Dermis microvascular lymphatic vessel endothelial cell (primary cell): ENCODE measurements around the gene NFIB. TPM values are rescaled to one million over a fixed set of nuclear protein-coding genes. Genes with fewer than 3 reads are reported as not detected.

Source experiments
- DNase-seq, 2 donors: peaks; one replicate each; pipeline versions ENCODE4 v3.0.0 to v3.0.0-alpha.2; 2010; ENCODE audit warnings: low read depth in 2 of 2
- total RNA-seq: library from RNA; depleted of rRNA; stranded (reverse); fragments of >200 nt; gene quantifications from 2 replicates; pipeline ENCODE4 v1.2.1, GENCODE V29; 2014

The NFIB gene
- total RNA-seq, 1 donor from 2014 or later, result 116 TPM

DNA sequence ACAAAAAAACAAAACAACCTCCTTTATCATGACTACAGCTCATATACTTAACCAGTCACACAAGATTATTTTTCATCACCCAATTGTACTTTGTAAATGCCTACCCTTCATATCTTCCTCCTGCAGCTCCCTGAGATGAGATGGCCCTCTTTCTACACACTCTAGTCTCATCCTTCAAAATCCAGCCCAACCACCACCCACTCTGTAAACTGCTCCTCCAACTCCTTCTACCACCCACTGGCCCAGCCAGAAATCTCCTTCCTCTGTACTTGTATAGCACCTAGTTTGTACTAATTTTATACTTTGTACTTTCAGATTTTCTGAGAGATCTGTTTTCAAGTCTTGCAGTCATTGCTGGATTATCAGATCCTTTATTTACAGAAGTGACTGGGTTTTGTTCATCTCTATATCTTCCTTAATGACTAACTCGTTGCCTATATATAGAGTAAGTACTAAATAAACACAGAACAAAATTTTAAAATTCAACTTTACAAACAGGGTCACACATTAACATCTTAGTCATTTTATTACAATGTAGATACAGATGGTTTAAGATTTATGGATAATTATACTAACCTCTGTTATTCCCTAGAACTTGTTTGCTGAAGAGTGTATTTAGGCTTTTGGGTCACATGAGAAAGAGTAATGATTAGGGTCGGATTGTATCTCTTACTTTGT lies 155.7 kb downstream of the NFIB start:
- DNase-seq, result no peak

DNA sequence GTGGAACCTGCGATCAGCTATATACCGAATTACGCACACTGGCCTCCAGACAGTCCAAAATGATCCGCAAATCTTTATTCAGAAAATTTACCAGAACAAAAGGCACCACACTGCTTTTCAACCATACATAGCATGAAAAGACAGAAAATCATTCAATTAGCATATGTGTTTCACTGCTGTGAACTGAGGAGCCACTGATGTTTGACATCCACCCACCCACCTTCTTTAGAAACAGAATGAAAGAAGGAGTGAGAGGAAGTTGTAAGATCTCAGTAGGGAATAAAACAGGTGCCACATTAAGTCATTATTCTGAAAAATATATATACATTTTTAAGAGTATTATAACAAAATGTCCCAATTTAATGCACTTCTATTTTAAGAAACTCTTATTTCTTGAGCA lies 156.8 kb downstream of the NFIB start:
- DNase-seq, result no peak

DNA sequence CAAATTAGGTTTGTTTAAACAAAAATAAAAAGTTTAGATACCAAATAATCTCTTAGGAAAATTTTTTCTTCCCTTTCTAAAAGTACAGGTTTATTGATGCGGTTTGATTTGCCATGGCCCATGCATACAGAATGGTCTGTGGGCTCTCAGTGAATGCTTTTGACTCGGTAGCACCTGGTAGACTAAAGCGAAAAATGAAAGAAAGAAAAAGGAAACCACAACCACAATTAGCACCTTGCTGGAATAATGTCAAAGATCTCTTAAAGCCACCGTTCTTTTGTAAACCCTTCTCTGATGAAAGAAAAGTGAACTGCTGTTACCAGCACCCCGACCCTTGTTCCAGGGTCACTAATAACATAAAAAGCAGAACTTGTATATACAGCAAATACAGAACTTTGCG lies 157.9 kb downstream of the NFIB start:
- DNase-seq, result no peak

DNA sequence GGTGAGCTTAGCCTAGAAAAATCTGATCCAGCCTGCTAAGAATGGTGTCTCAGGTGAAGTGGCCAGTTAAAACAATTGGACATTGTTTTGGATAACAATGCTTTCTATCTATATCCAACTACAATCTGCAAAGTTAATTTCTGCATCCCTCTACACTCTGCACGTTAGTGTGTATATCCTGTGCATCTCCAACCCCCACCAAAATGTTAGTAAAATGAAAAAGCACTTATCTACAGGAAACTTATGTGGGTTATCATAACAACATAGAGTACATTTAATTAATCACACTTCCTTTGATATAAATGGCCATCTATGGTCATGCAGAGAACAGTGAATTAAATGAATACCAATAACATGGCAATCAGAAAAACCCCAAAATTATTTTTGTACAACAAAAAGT lies 158.7 kb downstream of the NFIB start:
- DNase-seq, result peak; percentile 79 to 91

DNA sequence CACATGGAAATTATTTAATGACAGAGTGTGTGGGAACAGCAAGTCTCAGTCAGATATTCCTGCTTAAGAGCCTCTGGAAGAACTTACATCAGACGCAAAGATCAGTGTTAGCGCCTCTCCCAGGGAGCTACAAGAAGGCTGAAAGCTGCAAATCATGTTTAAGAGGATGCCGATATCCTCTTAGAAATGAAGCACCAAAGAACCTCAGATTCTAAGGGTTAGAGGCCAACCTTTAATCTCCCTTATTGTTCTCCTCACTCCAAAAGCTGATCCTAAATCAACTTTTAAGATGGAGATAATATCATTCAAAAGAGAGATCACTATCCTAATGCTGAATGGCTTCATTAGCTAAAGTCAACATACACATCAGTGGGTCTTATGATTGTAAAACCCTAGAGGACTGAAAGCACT lies 160.6 kb downstream of the NFIB start:
- DNase-seq, result no peak

DNA sequence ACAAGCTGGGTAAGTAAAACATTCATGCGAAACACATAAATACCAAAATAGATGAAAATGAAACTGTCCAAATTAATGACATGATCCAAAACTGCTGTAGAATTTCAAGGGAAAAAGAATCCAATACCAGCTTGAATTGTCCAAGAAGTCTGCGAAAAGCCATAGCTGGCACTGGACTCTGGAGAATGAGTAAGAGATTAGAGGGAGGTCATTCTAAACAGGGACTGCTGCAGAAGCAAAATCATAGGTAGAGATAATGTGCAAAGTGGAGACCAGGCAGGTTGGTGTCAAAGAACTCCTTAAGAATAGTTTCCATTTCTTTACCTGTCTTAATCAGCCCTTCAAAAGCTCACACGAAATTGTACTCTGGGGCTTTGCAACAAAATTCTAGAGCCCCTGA lies 162.5 kb downstream of the NFIB start:
- no peak for DNase-seq

DNA sequence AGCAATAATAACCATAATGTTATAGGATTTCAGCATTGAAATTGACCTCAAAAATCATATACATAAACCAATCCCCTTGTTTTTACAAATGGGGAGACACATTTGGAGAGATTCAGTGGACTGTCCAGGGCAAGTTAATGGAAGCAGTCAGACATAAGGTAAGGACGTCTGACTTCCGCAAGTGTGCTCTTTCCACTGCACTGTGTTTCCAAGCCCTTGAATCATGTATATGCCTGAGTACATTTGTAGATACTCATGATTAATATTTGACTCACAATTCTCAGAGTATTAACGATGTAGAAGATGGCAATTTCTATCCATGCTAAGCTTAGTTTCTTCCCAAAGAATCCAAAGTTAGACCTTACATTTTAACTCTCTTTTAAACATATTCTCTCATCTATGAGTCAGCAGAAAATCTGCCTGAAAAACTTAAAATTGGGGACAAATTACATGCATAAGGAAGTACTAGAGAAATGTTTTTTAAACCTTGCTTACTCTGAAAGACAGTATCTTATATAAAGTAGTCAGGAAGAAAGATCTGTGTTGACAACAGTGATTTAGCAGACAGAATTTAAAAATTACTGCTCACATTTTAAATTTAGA lies 165.3 kb downstream of the NFIB start:
- no peak for DNase-seq

DNA sequence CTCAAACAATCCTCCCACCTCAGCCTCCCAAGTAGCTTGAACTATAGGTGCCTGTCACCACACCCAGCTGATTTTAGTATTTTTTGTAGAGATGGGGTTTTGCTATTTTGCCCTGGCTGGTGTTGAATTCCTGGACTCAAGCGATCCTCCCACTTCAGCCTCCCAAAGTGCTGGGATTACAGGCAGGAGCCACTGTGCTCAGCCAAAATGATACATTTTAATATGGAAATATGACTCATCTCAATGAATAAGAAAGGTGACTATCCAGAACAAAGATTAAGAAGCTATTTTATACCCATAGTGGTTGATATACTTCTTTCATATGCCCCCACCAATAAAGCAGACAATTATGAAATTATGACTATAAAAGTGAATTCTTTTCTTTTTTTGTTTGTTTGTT lies 166.2 kb downstream of the NFIB start:
- no peak for DNase-seq

DNA sequence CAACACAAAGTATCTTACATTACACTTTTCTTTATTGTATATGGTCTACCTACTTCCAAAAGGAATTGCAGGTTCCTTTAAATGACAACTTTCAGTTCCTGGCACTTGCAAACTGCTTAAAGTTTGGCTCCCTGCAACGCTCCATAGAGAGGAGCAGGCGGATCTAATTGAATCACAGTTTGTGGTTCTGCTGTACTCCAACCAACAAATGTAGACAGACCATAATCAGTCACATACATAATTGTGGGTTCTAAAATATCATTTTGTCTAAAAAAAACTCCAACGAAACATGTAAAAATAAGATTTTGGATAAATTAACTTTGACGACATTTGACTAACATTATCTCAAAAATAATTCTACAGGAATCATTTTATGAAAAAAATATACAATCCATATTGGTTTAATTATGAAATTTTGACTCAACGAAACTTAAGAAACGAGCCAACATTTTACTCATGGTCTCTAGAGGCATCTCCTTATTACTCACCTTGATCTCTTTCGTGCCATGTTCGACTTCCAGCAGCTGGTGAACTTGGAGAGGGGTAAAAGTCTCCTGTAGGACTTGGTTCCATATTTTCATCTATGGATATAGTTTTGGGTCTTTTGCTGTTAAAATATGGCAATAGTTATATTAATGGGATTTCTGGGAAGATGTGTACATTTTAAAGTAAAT lies 167.6 kb downstream of the NFIB start:
- no peak for DNase-seq

DNA sequence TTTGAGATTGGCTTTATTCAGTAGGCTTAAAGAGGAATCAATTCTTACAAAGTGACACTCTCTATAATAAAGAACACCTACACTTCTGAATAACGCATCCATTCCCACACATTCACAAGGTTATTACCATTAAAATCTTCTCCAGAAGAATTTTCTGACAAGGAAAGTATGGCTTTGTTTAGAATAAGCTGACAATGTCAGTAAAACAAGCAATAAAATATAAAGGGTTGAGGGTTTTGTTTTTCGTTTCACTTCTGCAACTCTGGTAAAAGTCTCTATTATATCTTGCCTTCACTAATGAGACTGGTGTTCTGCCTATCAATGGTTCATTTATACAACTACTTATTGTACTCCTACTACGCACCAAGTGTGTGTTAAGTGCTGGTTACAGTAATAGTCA lies 169.7 kb downstream of the NFIB start:
- DNase-seq, result no peak

DNA sequence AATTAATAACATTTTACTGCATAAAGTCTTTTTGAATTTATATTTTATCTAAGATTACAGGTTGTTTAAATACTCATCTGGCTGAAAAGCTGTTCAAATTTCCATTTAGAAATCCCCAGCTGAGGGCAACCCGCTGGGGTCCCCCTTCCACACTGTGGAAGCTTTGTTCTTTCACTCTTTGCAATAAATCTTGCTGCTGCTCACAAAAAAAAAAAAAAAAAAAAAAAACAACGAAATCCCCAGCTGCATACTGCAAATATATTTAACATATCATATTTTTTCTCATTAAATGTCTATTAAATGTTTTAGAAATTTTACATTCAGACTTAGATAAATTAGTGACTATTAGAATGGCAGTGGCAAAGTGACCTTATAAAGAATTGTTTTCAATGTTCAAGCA lies 172.2 kb downstream of the NFIB start:
- no peak for DNase-seq

DNA sequence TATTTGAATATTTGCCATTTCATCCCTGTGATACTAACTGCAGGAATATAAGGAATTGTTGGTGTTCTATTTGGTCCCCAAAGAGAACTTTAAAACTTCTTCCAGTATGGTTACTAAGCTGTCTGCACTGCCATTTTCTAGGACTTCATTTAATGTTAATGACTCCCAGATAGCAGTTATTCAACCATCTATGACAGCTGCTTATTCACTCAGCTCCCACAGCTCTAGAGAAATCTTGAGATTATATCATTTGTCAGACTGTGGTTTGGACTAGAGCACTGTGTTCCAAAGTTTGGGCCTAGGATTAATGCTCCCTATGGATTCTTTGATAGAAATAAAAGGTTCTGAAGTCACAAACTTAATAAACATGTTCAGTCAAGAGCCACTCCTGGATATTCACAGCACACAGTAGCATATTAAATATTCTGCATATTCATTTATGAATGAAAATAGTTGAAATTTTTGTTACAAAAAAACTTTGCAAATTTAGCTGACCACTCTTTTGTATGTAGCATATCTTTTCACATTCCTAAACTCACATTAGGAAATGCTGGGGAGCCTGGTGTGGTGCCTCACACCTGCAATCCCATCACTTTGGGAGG lies 173.7 kb downstream of the NFIB start:
- no peak for DNase-seq

DNA sequence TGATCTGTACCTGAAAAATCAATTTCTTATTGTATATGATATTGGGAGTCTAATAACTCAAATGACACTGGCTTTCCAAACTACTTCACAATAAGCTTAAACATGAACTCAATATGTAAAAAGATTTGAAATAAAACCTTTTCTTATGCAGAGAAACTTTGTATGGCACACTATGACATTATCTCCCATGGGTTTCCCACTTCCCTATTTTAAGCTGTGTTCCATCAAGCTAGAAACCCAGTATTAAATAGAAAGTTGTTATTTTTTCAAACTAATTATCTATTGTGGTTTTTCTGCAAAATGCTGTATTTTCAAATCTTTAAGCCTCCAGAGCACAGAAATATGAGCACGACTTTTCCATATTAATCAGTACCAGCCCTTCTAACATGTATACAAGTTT lies 174.7 kb downstream of the NFIB start:
- no peak for DNase-seq

DNA sequence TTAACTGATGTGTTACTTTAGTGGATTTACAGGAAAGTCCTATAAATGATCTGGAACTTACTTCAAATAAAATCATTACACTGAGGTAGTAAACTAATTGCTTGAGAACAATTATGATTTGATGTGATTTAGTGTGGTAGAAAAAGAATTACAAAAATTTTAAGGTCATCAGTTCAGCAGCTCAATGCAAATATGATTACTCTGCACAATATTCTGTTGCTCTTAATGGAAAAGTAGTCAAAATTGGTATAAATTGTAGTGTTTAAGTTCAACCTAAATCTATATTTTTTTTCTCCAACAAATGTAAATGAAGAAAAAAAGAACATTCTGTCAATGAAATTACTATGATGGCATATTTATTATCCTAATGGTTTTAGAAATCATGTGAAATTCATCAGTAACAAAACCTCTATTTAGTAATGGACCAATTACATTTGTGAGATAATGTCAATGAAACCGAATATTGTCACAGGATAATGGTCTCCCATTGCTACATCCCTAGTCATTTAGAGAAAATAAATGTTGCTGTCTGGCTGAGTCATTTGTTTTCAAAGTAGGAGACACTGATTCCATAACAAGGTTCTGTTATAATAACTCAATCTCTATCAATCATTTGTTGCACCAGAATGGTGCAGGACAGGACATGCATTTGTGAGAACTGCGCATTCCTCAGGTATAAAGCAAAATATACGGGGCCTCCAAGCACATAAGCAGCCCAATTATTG lies 177.1 kb downstream of the NFIB start:
- DNase-seq, result no peak

DNA sequence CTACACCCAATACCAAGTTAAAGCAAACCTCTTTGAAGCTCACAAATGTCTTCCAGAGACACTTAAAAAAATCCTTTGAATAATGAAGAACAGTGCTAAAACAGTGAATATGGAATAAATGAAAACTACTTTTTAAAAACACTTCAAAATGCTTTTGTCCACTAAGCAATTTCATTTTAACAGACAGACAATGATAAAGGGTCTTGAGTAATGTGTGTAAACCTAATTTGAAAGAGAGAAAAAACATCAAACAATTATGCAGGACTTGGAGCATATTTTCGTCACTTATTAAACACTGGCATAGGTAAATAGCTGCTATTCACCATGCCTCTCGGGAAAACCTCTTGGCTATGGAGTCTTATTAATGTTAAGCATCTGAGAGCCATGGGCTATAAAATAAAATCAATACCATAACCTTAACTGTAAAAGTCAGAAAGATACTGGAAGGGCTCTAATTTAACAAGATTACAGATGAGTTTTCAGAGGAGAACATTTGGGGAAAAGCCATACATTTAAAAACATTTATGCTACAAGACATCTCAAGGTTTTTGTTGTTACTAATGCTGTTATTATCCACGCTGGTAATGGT lies 177.8 kb downstream of the NFIB start:
- no peak for DNase-seq

DNA sequence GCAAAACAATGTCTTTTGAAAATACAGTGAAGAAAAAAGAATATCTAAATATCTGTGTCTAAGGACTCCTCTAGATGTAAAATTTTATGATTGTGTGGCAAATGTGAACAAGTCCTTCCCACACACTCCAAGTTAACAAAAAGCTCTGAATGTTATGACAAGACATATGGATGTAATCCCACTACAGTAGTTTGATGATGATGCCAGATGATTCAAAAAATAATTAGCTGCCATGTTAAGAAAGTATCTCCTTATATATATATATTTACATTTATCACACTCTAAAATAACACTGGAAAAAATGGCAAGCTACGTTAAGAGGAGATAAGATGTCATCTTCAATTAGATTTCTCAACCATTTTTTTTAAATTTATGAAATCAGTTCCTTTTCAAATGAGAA lies 178.5 kb downstream of the NFIB start:
- no peak for DNase-seq

DNA sequence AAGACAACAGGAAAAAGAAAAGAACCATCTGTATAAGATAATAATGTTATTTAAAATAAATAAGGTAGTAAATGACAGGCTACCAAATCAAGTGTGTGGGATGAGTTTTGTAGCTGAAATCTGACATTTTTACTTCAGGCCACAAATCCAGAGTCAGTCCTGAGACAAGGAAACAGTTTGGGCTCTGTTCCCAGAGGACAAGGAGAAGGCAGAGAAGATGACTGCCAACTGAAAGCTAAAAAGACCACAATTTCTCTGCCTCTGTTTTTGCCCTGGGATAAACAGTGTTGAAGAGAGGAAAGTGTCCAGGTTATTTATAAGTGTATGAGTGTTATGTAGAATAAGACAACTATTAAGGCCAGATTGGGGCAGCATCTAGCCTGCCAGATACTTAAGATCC lies 180.5 kb downstream of the NFIB start:
- no peak for DNase-seq

DNA sequence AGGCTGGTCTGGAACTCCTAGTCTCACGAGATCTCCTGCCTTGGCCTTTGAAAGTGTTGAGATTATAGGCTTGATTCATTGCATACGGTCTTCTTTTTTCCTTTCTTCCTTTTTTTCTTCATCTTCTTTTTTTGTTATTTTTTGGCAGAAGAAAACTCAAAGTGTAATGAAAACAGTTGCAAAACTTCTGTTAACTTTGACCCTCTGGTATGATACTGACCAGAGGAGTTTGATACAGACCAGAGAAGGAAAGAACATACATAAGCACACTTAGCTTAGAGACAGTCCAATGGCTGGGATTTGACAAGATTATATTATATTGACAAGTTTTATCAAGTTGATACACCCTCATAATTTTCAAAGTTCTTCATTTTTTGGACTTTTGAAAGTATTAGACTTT lies 181.2 kb downstream of the NFIB start:
- DNase-seq, result no peak

DNA sequence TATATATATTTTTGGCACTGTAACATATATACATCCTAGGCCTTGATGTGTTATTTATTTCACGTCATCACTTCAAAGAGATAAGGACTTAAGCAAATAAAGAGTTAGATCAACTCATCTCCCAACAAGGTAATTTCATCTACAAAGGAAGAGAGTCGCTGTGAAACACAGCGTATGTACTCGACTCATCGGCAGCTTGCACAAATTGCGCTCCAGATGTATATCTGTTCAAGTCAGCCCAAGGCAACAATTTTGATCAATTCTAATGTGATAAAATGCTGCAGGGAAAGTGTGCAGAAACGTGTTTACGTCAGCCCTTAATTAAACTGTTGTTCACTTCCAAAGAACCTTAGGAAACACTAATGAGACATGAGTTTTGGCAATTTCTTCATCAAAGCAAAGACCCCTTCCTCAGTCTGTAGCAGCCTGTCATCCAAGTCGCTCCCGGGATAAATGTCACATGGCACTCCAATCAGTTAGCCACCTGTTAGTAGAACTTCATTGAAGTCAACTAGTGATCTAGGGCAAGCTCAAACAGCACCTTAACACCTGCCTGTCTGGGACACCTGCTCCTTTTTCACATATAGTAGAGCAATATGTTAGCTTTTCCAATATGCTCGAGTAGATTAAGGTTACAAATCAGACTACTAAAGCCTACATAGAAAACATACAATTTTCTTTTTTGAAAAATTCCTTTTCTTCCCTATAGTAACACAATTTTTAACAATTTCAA lies 182.4 kb downstream of the NFIB start:
- no peak for DNase-seq

DNA sequence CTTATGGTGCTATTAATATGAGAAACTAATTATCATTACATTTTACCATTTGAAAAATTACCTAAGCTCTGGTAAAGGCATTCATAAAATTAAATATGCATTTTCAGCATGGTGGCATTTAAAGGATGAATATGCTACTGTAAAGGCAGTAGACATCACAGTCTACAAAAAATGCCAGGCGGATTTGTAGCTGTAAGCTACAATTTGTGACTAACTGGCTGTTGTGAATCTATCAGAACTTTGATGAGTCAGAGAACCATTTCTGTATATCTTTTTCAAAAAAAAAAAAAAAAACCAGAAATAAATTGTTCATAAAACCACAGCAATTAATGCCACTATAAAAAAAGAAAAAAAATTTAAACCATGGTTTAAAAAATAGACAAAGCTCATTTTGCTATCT lies 186.3 kb downstream of the NFIB start:
- peak in 1 of 2 donors; percentile 22 for DNase-seq
